K562 (cell line): ENCODE results near the gene TRIM47. TPM values are rescaled to one million over a fixed set of nuclear protein-coding genes. Genes with fewer than 3 reads are reported as not detected.

Experiments
- CBX3 ChIP-seq, 2 experiments: IDR thresholded peaks; 1 replicate in 1 of 2; 2 replicates in 1 of 2; pipeline ENCODE4 v1.6.1; 2012; ENCODE audit warnings: inconsistent platforms in 2 of 2, low read length in 2 of 2, borderline replicate concordance in 1 of 2, control low read depth in 1 of 2
- CREBBP ChIP-seq: IDR thresholded peaks from one replicate; pipeline ENCODE4 v1.6.1; 2012; ENCODE audit warnings: low read depth, mild to moderate bottlenecking, control low read depth, inconsistent platforms, low read length
- DDX20 ChIP-seq: fragments of 450-650 bp; IDR thresholded peaks from 2 replicates; pipeline ENCODE4 v1.6.1; 2016; ENCODE audit warnings: missing genetic modification characterization, low read depth, mild to moderate bottlenecking, missing compliant biosample characterization, moderate library complexity
- ESRRA ChIP-seq: fragments of 450-650 bp; IDR thresholded peaks from 2 replicates; pipeline ENCODE4 v1.6.1; 2014; ENCODE audit warnings: low read depth, mild to moderate bottlenecking, moderate library complexity, borderline replicate concordance
- ETS1 ChIP-seq: conservative IDR thresholded peaks from 2 replicates; pipeline ENCODE4 v1.6.1; 2011; ENCODE audit warnings: low read depth, mild to moderate bottlenecking, low read length; ENCODE audit not compliant: control insufficient read depth
- MYC ChIP-seq, 2 experiments: fragments of 250-450 bp in 1 of 2; sonication (Bioruptor Pico) in 1 of 2; IDR thresholded peaks; 2 replicates each; pipeline versions ENCODE4 v1.5.1 to v1.6.1; 2012 to 2021; ENCODE audit warnings: low read depth in 2 of 2, borderline replicate concordance in 1 of 2, improper control_type of control experiment in 1 of 2, low read length in 1 of 2, mild to moderate bottlenecking in 1 of 2, moderate library complexity in 1 of 2
- NEUROD1 ChIP-seq: fragments of 150-350 bp; IDR thresholded peaks from 2 replicates; pipeline ENCODE4 v1.6.1; 2014; ENCODE audit warnings: borderline replicate concordance, low read length, low read depth; ENCODE audit not compliant: partially characterized antibody
- NFRKB ChIP-seq: fragments of 450-650 bp; IDR thresholded peaks from 2 replicates; pipeline ENCODE4 v1.6.1; 2016; ENCODE audit warnings: low read depth
- NR2C2 ChIP-seq, 2 experiments: fragments of 200-800 bp in 1 of 2; sonication (Bioruptor generic) in 1 of 2; sonication (generic) in 1 of 2; formaldehyde crosslinking in 1 of 2; IDR thresholded peaks; 2 replicates each; pipeline versions ENCODE4 v1.6.1 to v1.8.0; 2016 to 2022; ENCODE audit warnings: mild to moderate bottlenecking in 1 of 2, missing compliant biosample characterization in 1 of 2, missing genetic modification characterization in 1 of 2, missing genetic modification reagents in 1 of 2
- RFX1 ChIP-seq: fragments of 450-650 bp; IDR thresholded peaks from 2 replicates; pipeline ENCODE4 v1.6.1; 2016; ENCODE audit warnings: mild to moderate bottlenecking, moderate library complexity
- TEAD2 ChIP-seq: fragments of 450-650 bp; IDR thresholded peaks from 2 replicates; pipeline ENCODE4 v1.6.1; 2016; ENCODE audit warnings: missing genetic modification characterization, control low read depth, missing compliant biosample characterization
- ZNF212 ChIP-seq: fragments of 450-650 bp; formaldehyde crosslinking; IDR thresholded peaks from 2 replicates; pipeline ENCODE4 v1.4.0; 2020; ENCODE audit warnings: mild to moderate bottlenecking
- ZNF668 ChIP-seq: fragments of 250-450 bp; sonication (Bioruptor Pico); IDR thresholded peaks from 2 replicates; pipeline ENCODE4 v1.8.0; 2022; ENCODE audit warnings: mild to moderate bottlenecking, inconsistent platforms
- polyA plus RNA-seq, 8 experiments: library from polyadenylated mRNA; depleted of rRNA in 4 of 8; stranded (reverse) in 5 of 8; unstranded in 3 of 8; fragments of >200 nt; fragmentation: Nextera tagmentation in 2 of 8; fragmentation: Illumina TruSeq in 1 of 8; extraction: Ambion mirVana in 2 of 8; extraction: Trizol in 1 of 8; gene quantifications; 2 replicates each; pipeline versions ENCODE4 v1.2.1 to v1.2.3, GENCODE V29; 2011 to 2014; ENCODE audit warnings: inconsistent platforms in 1 of 8, missing spikeins in 1 of 8
- total RNA-seq, 7 experiments: library from RNA; depleted of rRNA in 6 of 7; stranded (reverse); fragments of >200 nt in 6 of 7; fragmentation: Illumina TruSeq in 2 of 7; extraction: Trizol in 2 of 7; gene quantifications; 2 replicates each; pipeline versions ENCODE4 v1.2.1 to v1.2.3, GENCODE V29; 2011 to 2021; ENCODE audit warnings: low replicate concordance in 1 of 7
- TF ChIP-seq, protein P1 (sequence below): fragments of 450-650 bp; IDR thresholded peaks from 2 replicates; pipeline ENCODE4 v1.6.1; 2016; ENCODE audit warnings: mild to moderate bottlenecking, moderate library complexity

TRIM47 gene
- total and polyA plus RNA-seq, 9 of the 15 experiments (the other 6 are each of a cell fraction or from before 2014, with no cell fraction given), result 0.56 to 6.1 (median 3.2) TPM

GRCh38 chr17:75896415-75897159 is 18.2 kb upstream of the TRIM47 start, which contains the start of gene TRIM65 (continued):
- TF ChIP-seq ETS1, result peak; percentile 22; the same call in 1 of the 2 replicates
- peak; percentile 85 for TF ChIP-seq MYC (IDR thresholded peaks at IDR 0.05; ENCODE audit: low read depth, low read length)
- no peak for TF ChIP-seq MYC (CRISPR knock-in tag; IDR thresholded peaks at IDR 0.05; ENCODE audit: borderline replicate concordance, low read depth)
- no peak for TF ChIP-seq NEUROD1
- no peak for TF ChIP-seq ESRRA
- no peak for TF ChIP-seq CBX3 (IDR thresholded peaks at IDR 0.05; ENCODE audit: borderline replicate concordance in 1 of 2, low read length in 2 of 2)
- no peak for TF ChIP-seq NR2C2 (CRISPR knock-in tag; IDR thresholded peaks at IDR 0.05)
- TF ChIP-seq NR2C2 (tag; IDR thresholded peaks at IDR 0.05), result peak; percentile 56; the same call in 1 of the 2 replicates
- no peak for TF ChIP-seq CREBBP
- TF ChIP-seq, protein P1, sequence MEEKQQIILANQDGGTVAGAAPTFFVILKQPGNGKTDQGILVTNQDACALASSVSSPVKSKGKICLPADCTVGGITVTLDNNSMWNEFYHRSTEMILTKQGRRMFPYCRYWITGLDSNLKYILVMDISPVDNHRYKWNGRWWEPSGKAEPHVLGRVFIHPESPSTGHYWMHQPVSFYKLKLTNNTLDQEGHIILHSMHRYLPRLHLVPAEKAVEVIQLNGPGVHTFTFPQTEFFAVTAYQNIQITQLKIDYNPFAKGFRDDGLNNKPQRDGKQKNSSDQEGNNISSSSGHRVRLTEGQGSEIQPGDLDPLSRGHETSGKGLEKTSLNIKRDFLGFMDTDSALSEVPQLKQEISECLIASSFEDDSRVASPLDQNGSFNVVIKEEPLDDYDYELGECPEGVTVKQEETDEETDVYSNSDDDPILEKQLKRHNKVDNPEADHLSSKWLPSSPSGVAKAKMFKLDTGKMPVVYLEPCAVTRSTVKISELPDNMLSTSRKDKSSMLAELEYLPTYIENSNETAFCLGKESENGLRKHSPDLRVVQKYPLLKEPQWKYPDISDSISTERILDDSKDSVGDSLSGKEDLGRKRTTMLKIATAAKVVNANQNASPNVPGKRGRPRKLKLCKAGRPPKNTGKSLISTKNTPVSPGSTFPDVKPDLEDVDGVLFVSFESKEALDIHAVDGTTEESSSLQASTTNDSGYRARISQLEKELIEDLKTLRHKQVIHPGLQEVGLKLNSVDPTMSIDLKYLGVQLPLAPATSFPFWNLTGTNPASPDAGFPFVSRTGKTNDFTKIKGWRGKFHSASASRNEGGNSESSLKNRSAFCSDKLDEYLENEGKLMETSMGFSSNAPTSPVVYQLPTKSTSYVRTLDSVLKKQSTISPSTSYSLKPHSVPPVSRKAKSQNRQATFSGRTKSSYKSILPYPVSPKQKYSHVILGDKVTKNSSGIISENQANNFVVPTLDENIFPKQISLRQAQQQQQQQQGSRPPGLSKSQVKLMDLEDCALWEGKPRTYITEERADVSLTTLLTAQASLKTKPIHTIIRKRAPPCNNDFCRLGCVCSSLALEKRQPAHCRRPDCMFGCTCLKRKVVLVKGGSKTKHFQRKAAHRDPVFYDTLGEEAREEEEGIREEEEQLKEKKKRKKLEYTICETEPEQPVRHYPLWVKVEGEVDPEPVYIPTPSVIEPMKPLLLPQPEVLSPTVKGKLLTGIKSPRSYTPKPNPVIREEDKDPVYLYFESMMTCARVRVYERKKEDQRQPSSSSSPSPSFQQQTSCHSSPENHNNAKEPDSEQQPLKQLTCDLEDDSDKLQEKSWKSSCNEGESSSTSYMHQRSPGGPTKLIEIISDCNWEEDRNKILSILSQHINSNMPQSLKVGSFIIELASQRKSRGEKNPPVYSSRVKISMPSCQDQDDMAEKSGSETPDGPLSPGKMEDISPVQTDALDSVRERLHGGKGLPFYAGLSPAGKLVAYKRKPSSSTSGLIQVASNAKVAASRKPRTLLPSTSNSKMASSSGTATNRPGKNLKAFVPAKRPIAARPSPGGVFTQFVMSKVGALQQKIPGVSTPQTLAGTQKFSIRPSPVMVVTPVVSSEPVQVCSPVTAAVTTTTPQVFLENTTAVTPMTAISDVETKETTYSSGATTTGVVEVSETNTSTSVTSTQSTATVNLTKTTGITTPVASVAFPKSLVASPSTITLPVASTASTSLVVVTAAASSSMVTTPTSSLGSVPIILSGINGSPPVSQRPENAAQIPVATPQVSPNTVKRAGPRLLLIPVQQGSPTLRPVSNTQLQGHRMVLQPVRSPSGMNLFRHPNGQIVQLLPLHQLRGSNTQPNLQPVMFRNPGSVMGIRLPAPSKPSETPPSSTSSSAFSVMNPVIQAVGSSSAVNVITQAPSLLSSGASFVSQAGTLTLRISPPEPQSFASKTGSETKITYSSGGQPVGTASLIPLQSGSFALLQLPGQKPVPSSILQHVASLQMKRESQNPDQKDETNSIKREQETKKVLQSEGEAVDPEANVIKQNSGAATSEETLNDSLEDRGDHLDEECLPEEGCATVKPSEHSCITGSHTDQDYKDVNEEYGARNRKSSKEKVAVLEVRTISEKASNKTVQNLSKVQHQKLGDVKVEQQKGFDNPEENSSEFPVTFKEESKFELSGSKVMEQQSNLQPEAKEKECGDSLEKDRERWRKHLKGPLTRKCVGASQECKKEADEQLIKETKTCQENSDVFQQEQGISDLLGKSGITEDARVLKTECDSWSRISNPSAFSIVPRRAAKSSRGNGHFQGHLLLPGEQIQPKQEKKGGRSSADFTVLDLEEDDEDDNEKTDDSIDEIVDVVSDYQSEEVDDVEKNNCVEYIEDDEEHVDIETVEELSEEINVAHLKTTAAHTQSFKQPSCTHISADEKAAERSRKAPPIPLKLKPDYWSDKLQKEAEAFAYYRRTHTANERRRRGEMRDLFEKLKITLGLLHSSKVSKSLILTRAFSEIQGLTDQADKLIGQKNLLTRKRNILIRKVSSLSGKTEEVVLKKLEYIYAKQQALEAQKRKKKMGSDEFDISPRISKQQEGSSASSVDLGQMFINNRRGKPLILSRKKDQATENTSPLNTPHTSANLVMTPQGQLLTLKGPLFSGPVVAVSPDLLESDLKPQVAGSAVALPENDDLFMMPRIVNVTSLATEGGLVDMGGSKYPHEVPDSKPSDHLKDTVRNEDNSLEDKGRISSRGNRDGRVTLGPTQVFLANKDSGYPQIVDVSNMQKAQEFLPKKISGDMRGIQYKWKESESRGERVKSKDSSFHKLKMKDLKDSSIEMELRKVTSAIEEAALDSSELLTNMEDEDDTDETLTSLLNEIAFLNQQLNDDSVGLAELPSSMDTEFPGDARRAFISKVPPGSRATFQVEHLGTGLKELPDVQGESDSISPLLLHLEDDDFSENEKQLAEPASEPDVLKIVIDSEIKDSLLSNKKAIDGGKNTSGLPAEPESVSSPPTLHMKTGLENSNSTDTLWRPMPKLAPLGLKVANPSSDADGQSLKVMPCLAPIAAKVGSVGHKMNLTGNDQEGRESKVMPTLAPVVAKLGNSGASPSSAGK, result peak; percentile 54; the same call in 1 of the 2 replicates
- no peak for TF ChIP-seq ZNF212 (CRISPR knock-in tag)
- TF ChIP-seq RFX1, result no peak
- TF ChIP-seq TEAD2 (tag), result no peak
- no peak for TF ChIP-seq DDX20 (tag)
- TF ChIP-seq NFRKB, result no peak
- no peak for TF ChIP-seq ZNF668 (CRISPR knock-in tag)
